ENCODE measurements around the gene ERBB2. TPM values are rescaled to one million over a fixed set of nuclear protein-coding genes. Genes with fewer than 3 reads are reported as not detected.
"Not testable (repeated sequence)": the region's sequence is repeated elsewhere in the genome, so short reads cannot be mapped to it uniquely, and the experiment has no call there.

The ERBB2 gene
- total RNA-seq, 4 donors from 2014 or later: 144 to 192 (median 173) TPM

- DNase-seq (ENCODE audit: low spot score in 2 of 2): no peak
- TF ChIP-seq, protein P1, sequence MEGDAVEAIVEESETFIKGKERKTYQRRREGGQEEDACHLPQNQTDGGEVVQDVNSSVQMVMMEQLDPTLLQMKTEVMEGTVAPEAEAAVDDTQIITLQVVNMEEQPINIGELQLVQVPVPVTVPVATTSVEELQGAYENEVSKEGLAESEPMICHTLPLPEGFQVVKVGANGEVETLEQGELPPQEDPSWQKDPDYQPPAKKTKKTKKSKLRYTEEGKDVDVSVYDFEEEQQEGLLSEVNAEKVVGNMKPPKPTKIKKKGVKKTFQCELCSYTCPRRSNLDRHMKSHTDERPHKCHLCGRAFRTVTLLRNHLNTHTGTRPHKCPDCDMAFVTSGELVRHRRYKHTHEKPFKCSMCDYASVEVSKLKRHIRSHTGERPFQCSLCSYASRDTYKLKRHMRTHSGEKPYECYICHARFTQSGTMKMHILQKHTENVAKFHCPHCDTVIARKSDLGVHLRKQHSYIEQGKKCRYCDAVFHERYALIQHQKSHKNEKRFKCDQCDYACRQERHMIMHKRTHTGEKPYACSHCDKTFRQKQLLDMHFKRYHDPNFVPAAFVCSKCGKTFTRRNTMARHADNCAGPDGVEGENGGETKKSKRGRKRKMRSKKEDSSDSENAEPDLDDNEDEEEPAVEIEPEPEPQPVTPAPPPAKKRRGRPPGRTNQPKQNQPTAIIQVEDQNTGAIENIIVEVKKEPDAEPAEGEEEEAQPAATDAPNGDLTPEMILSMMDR (IDR thresholded peaks at IDR 0.05): no peak
- no peak for TF ChIP-seq POLR2AphosphoS5 (IDR thresholded peaks at IDR 0.05)
- no peak for TF ChIP-seq EP300 (IDR thresholded peaks at IDR 0.05)
- no peak for TF ChIP-seq POLR2A (IDR thresholded peaks at IDR 0.05)
- peaks cover 45% of the 10 kb centered on the region for H3K36me3 ChIP-seq
- H3K27me3 ChIP-seq: no peaks in the 10 kb centered on the region
- no peak overlapping the region for H3K27ac ChIP-seq
- no peak overlapping the region for H3K4me3 ChIP-seq
- WGBS: 58% methylated on average over 7 of the region's 7 CpGs
- H3K4me1 ChIP-seq: peaks cover 31% of the 10 kb centered on the region
- no peaks in the 10 kb centered on the region for H3K9me3 ChIP-seq
These were observed 19.9 kb downstream of the ERBB2 start for GRCh38 chr17:39719563-39720355.

DNA sequence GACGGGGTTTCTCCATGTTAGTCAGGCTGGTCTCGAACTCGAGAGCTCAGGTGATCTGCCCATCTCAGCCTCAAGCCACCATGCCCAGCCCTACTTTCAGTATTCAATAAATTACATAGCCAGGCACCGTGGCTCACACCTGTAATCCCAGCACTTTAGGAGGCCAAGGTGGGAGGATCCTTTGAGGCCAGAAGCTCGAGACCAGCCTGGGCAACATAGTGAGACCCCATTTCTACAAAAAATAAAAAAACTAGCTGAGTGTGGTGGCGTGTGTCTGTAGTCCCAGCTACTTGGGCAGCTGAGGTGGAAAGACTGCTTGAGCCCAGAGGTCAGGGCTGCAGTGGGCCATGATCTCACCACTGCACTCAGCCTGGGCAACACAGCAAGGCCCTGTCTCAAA is 22.2 kb downstream of the ERBB2 start:
- no peaks in the 10 kb centered on the region for H3K27me3 ChIP-seq
- no peak overlapping the region for H3K4me3 ChIP-seq
- H3K9me3 ChIP-seq: no peaks in the 10 kb centered on the region
- H3K4me1 ChIP-seq: peaks cover 10% of the 10 kb centered on the region
- DNase-seq (ENCODE audit: low spot score in 2 of 2): no peak
- TF ChIP-seq EP300 (IDR thresholded peaks at IDR 0.05): no peak
- TF ChIP-seq, protein P1 (IDR thresholded peaks at IDR 0.05): no peak
- no peak for TF ChIP-seq POLR2AphosphoS5 (IDR thresholded peaks at IDR 0.05)
- no peak for TF ChIP-seq POLR2A (IDR thresholded peaks at IDR 0.05)
- WGBS: 94% methylated on average over 6 of the region's 6 CpGs
- H3K36me3 ChIP-seq: peaks cover 53% of the 10 kb centered on the region
- no peak overlapping the region for H3K27ac ChIP-seq

GRCh38 chr17:39722965-39723848 is 23.3 kb downstream of the ERBB2 start:
- Histone ChIP-seq H3K9me3 (no peaks in the 10 kb centered on the region), H3K27ac (peak overlapping the region; percentile 12), H3K4me1 (peaks cover 7% of the 10 kb centered on the region), H3K4me3 (no peak overlapping the region), H3K36me3 (peaks cover 59% of the 10 kb centered on the region), H3K27me3 (no peaks in the 10 kb centered on the region)
- no peak for DNase-seq (ENCODE audit: low spot score in 2 of 2)
- no peak for TF ChIP-seq EP300 (IDR thresholded peaks at IDR 0.05)
- TF ChIP-seq POLR2A (IDR thresholded peaks at IDR 0.05): no peak
- TF ChIP-seq POLR2AphosphoS5 (IDR thresholded peaks at IDR 0.05): no peak
- TF ChIP-seq, protein P1 (IDR thresholded peaks at IDR 0.05): no peak
- 72% methylated on average over 33 of the region's 34 CpGs for WGBS

GRCh38 chr17:39724731-39725130 is 24.9 kb downstream of the ERBB2 start:
- no peak overlapping the region for H3K27ac ChIP-seq
- H3K36me3 ChIP-seq: peaks cover 55% of the 10 kb centered on the region
- TF ChIP-seq, protein P1 (IDR thresholded peaks at IDR 0.05): no peak
- TF ChIP-seq POLR2A (IDR thresholded peaks at IDR 0.05): no peak
- TF ChIP-seq POLR2AphosphoS5 (IDR thresholded peaks at IDR 0.05): no peak
- TF ChIP-seq EP300 (IDR thresholded peaks at IDR 0.05): no peak
- H3K27me3 ChIP-seq: no peaks in the 10 kb centered on the region
- no peak overlapping the region for H3K4me3 ChIP-seq
- DNase-seq (ENCODE audit: low spot score in 2 of 2): no peak
- peaks cover 14% of the 10 kb centered on the region for H3K4me1 ChIP-seq
- 97% methylated on average over 6 of the region's 13 CpGs for WGBS
- H3K9me3 ChIP-seq: no peaks in the 10 kb centered on the region

GRCh38 chr17:39725923-39726322 is 26.1 kb downstream of the ERBB2 start:
- Histone ChIP-seq H3K4me1 (peaks cover 17% of the 10 kb centered on the region), H3K36me3 (peaks cover 47% of the 10 kb centered on the region)
- DNase-seq (ENCODE audit: low spot score in 2 of 2); H3K9me3 ChIP-seq; H3K27ac ChIP-seq; H3K27me3 ChIP-seq; H3K4me3 ChIP-seq: not testable (repeated sequence)
- 88% methylated on average over 1 of the region's 1 CpG for WGBS

All from suprapubic skin (tissue), 4 donors.